Kidney (tissue), 14 donors: ENCODE results near the gene ITGBL1. TPM values are rescaled to one million over a fixed set of nuclear protein-coding genes. Genes with fewer than 3 reads are reported as not detected.

Experiments
- DNase-seq, 5 donors: peaks; one replicate each; pipeline ENCODE4 v3.0.0-alpha.2; 2013 to 2020
- FAIRE-seq: peaks from 2 replicates; lab custom pipeline; 2012; peaks lifted over from hg19 to GRCh38; lab: Jason Lieb, UNC
- H3K27ac ChIP-seq, 2 donors: one replicate each; pipeline ENCODE4 v1.7.0; 2013; ENCODE audit warnings: low read depth in 2 of 2, low read length in 2 of 2, inconsistent platforms in 1 of 2
- H3K27me3 ChIP-seq: one replicate; pipeline ENCODE4 v1.7.1; 2013; ENCODE audit warnings: low read length, inconsistent platforms; ENCODE audit not compliant: control insufficient read depth, insufficient read depth
- H3K36me3 ChIP-seq, 3 donors: one replicate each; pipeline versions ENCODE4 v1.7.0 to v1.7.1; 2013; ENCODE audit warnings: low read length in 3 of 3, control low read depth in 1 of 3, inconsistent platforms in 1 of 3; ENCODE audit not compliant: insufficient read depth in 3 of 3, control insufficient read depth in 2 of 3
- H3K4me1 ChIP-seq, 3 donors: one replicate each; pipeline versions ENCODE4 v1.7.0 to v1.7.1; 2013; ENCODE audit warnings: low read length in 3 of 3, inconsistent platforms in 1 of 3, low read depth in 1 of 3; ENCODE audit not compliant: control insufficient read depth in 2 of 3, insufficient read depth in 2 of 3
- H3K4me3 ChIP-seq, 3 donors: one replicate each; pipeline versions ENCODE4 v1.7.0 to v1.8.1; 2013; ENCODE audit warnings: low read length in 3 of 3, control low read depth in 1 of 3, inconsistent platforms in 1 of 3
- H3K9ac ChIP-seq, 3 donors: one replicate each; pipeline versions ENCODE4 v1.7.0 to v1.7.1; 2013; ENCODE audit warnings: low read length in 3 of 3, control low read depth in 1 of 3, inconsistent platforms in 1 of 3
- H3K9me3 ChIP-seq, 3 donors: one replicate each; pipeline versions ENCODE4 v1.7.0 to v1.7.1; 2013; ENCODE audit warnings: low read length in 3 of 3, control low read depth in 1 of 3, inconsistent platforms in 1 of 3; ENCODE audit not compliant: control insufficient read depth in 2 of 3, insufficient read depth in 1 of 3
- intact Hi-C: fragments of 100-400 bp; cut with DNase I; formaldehyde crosslinking; loops from one replicate; pipeline ENCODE4 v1.11.1; 2022
- polyA plus RNA-seq: library from polyadenylated mRNA; stranded (reverse); fragments of 350-450 nt; fragmentation: Illumina TruSeq; extraction: RNeasy Lipid Tissue Mini Kit (QIAGEN cat#74804); gene quantifications from one replicate; pipeline ENCODE4 v1.2.3, GENCODE V29; 2014; ENCODE audit warnings: low read depth, low replicate concordance; ENCODE audit not compliant: insufficient read depth
- total RNA-seq: library from RNA; stranded (reverse); fragmentation: NEBNext Ultra II Directional; extraction: Animal tissue kit (Norgen Biotek cat#: 25700); gene quantifications from one replicate; pipeline ENCODE4 v1.2.1, GENCODE V29; 2021
- TF ChIP-seq, protein P1 (sequence below): IDR thresholded peaks from 3 replicates; pipeline ENCODE4 v1.5.1; 2012; ENCODE audit warnings: mild to moderate bottlenecking, moderate library complexity, borderline replicate concordance; ENCODE audit not compliant: insufficient read depth; ENCODE audit errors: extremely low read depth
- donor health status: control.
- donor health status: control.
- donor health status: control.
- donor health status: control.
- donor health status: control.
- donor health status: DM: yes; HTN: yes; CAD: no.
- donor health status: Normal renal cell carcinoma (clear cell type).

The ITGBL1 gene
- total and polyA plus RNA-seq, 2 donors from 2014 or later, result 1.4 to 7.7 TPM

DNA sequence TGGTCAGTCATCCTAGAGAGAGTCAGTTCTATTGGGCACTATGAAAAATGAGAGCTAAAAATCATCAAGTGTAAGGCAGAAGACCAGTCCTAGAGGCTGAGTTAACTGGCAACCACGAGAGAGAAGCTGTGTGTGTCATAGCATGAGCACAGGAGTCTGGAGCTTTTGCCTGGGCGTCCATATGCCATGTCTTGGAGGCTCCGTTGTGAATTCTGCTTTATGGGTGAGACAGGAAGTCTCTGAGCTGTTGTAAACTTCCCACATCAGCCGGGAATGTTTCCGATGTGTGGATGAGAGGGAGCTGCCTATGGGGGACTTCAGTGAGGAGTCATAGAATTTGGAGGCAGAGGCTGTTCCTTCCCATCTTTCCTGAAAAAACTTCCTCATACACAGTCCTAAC is 120.0 kb downstream of the ITGBL1 start:
- no peak for DNase-seq
- no peak overlapping the region for H3K27ac ChIP-seq
- H3K4me3 ChIP-seq, result no peak overlapping the region
- TF ChIP-seq, protein P1, sequence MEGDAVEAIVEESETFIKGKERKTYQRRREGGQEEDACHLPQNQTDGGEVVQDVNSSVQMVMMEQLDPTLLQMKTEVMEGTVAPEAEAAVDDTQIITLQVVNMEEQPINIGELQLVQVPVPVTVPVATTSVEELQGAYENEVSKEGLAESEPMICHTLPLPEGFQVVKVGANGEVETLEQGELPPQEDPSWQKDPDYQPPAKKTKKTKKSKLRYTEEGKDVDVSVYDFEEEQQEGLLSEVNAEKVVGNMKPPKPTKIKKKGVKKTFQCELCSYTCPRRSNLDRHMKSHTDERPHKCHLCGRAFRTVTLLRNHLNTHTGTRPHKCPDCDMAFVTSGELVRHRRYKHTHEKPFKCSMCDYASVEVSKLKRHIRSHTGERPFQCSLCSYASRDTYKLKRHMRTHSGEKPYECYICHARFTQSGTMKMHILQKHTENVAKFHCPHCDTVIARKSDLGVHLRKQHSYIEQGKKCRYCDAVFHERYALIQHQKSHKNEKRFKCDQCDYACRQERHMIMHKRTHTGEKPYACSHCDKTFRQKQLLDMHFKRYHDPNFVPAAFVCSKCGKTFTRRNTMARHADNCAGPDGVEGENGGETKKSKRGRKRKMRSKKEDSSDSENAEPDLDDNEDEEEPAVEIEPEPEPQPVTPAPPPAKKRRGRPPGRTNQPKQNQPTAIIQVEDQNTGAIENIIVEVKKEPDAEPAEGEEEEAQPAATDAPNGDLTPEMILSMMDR, result no peak
- FAIRE-seq, result no peak
- H3K27me3 ChIP-seq, result no peaks in the 10 kb centered on the region
- H3K9me3 ChIP-seq, result no peaks in the 10 kb centered on the region
- no peak overlapping the region for H3K9ac ChIP-seq
- H3K4me1 ChIP-seq, result no peaks in the 10 kb centered on the region
- intact Hi-C loops, result no loop called here
- no peaks in the 10 kb centered on the region for H3K36me3 ChIP-seq

DNA sequence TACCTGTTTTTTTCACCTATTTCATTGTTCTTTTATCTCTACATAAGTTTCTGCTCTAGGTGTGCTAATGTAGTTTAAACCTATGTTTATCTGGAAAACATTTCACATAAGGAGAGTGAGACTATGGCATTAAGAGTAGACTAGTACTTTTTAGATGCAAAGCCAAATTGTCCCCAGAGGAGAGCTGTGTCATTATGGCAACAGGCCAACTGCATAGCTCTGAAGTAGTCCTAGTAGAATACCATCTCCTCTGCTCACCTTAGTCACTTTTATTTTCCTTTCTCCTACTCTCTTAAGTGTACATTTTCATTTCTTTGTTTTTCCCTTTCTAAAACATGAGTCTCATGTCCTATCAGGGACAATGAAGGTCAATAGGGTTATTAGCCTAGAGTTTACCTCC is 123.1 kb downstream of the ITGBL1 start:
- Histone ChIP-seq H3K4me3 (no peak overlapping the region), H3K9me3 (no peaks in the 10 kb centered on the region), H3K4me1 (no peaks in the 10 kb centered on the region), H3K27ac (no peak overlapping the region), H3K36me3 (no peaks in the 10 kb centered on the region), H3K9ac (no peak overlapping the region), H3K27me3 (no peaks in the 10 kb centered on the region)
- TF ChIP-seq, protein P1, result no peak
- intact Hi-C loops, result no loop called here
- FAIRE-seq (no peak), DNase-seq (no peak)

DNA sequence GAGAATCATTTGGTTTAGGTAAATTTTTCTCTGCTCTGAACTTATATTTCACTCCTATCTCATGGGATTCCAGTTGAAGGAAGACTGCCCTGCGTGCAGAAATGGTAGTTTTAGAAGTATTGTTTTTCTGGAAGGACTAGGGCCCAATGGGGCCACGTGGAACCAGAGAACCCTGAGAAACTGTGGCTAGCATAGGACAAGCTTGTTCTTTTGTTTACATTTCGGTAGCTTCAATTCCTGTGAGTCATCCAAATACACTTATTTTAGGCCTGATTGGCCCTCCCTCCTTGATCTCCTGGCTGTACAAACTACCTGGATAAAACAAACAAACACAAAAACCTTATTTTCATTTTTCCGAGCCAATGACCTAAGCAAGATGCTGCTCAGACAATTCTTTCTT is 124.0 kb downstream of the ITGBL1 start:
- Histone ChIP-seq H3K27ac (no peak overlapping the region), H3K27me3 (no peaks in the 10 kb centered on the region), H3K36me3 (no peaks in the 10 kb centered on the region), H3K9ac (no peak overlapping the region), H3K9me3 (no peaks in the 10 kb centered on the region), H3K4me1 (no peaks in the 10 kb centered on the region), H3K4me3 (no peak overlapping the region)
- TF ChIP-seq, protein P1, result no peak
- DNase-seq, result no peak
- intact Hi-C loops, result no loop called here
- FAIRE-seq, result no peak

DNA sequence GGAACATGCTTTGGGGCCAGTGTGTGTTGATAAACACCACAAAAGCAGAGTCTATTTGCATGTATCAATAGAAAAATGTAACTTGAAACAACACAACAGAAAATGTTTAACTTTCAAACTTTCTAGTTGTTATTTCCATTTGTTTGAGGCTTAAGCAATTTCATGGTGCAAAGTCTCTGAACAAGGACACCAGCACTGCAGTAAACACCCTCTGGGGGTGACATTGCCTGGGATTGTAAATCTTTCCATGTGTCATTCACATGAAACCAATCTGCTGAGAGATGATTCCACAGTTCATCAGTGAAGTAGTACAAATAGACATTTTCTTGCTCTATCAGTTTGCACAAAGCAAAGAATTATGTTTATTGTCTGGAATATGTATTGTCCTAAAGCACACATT is 124.5 kb downstream of the ITGBL1 start:
- H3K4me3 ChIP-seq, result no peak overlapping the region
- DNase-seq, result no peak
- intact Hi-C loops, result no loop called here
- H3K27me3 ChIP-seq, result no peaks in the 10 kb centered on the region
- H3K4me1 ChIP-seq, result no peaks in the 10 kb centered on the region
- H3K9me3 ChIP-seq, result no peaks in the 10 kb centered on the region
- TF ChIP-seq, protein P1, result no peak
- no peak for FAIRE-seq
- no peak overlapping the region for H3K9ac ChIP-seq
- no peaks in the 10 kb centered on the region for H3K36me3 ChIP-seq
- no peak overlapping the region for H3K27ac ChIP-seq
